Neuronal stem cell (in vitro differentiated cells): ENCODE data around the gene CD33. TPM values are rescaled to one million over a fixed set of nuclear protein-coding genes. Genes with fewer than 3 reads are reported as not detected.
A peak's percentile ranks its signal among the peaks of the same experiment; 100 is the strongest.
"Not testable (repeated sequence)": the region's sequence is repeated elsewhere in the genome, so short reads cannot be mapped to it uniquely, and the experiment has no call there.

Experiments used
- DNase-seq: peaks from one replicate; pipeline ENCODE4 v3.0.0-alpha.2; 2013; ENCODE audit warnings: low spot score
- H2AFZ ChIP-seq: one replicate; pipeline ENCODE4 v1.6.1; 2013; ENCODE audit warnings: mild to moderate bottlenecking, low read length, inconsistent platforms
- H2AK5ac ChIP-seq: 2 replicates; pipeline ENCODE4 v1.6.1; 2013; ENCODE audit warnings: low read depth, mild to moderate bottlenecking, inconsistent platforms, low read length, moderate library complexity, mixed read lengths
- H2BK120ac ChIP-seq: 2 replicates; pipeline ENCODE4 v1.6.1; 2013; ENCODE audit warnings: low read depth, mild to moderate bottlenecking, inconsistent platforms, low read length, moderate library complexity, mixed read lengths
- H2BK12ac ChIP-seq: one replicate; pipeline ENCODE4 v1.6.1; 2013; ENCODE audit warnings: low read length, inconsistent platforms
- H2BK15ac ChIP-seq: 2 replicates; pipeline ENCODE4 v1.6.1; 2013; ENCODE audit warnings: mild to moderate bottlenecking, low read length, inconsistent platforms, mixed read lengths
- H2BK5ac ChIP-seq: one replicate; pipeline ENCODE4 v1.6.1; 2013; ENCODE audit warnings: inconsistent platforms, mild to moderate bottlenecking, low read length, moderate library complexity
- H3K14ac ChIP-seq: one replicate; pipeline ENCODE4 v1.6.1; 2013; ENCODE audit warnings: low read length, inconsistent platforms
- H3K18ac ChIP-seq: 2 replicates; pipeline ENCODE4 v1.6.1; 2013; ENCODE audit warnings: low read length, inconsistent platforms
- H3K23ac ChIP-seq: 2 replicates; pipeline ENCODE4 v1.6.1; 2013; ENCODE audit warnings: low read depth, mild to moderate bottlenecking, mixed read lengths, low read length, inconsistent platforms; ENCODE audit not compliant: poor library complexity
- H3K27ac ChIP-seq: replicated peaks from 3 replicates; pipeline ENCODE4 v1.5.1; 2013; ENCODE audit warnings: low read length, inconsistent platforms
- H3K27me3 ChIP-seq, 3 experiments: 2 replicates each; pipeline ENCODE4 v1.6.1; 2013; ENCODE audit warnings: low read length in 3 of 3, mild to moderate bottlenecking in 2 of 3, inconsistent platforms in 1 of 3, low read depth in 1 of 3, mixed read lengths in 1 of 3, moderate library complexity in 1 of 3; ENCODE audit not compliant: control insufficient read depth in 3 of 3, insufficient read depth in 3 of 3
- H3K36me3 ChIP-seq, 2 donors: replicated peaks in 1 of 2; 2 replicates each; pipeline ENCODE4 v1.6.1; 2013; ENCODE audit warnings: low read length in 2 of 2; ENCODE audit not compliant: control insufficient read depth in 2 of 2, insufficient read depth in 2 of 2
- H3K4ac ChIP-seq: 2 replicates; pipeline ENCODE4 v1.6.1; 2013; ENCODE audit warnings: inconsistent platforms, mild to moderate bottlenecking, low read length, moderate library complexity
- H3K4me1 ChIP-seq, 2 donors: 1 replicate in 1 of 2; 2 replicates in 1 of 2; pipeline ENCODE4 v1.6.1; 2013; ENCODE audit warnings: low read length in 2 of 2, low read depth in 1 of 2; ENCODE audit not compliant: control insufficient read depth in 2 of 2, insufficient read depth in 1 of 2
- H3K4me2 ChIP-seq: one replicate; pipeline ENCODE4 v1.6.1; 2013; ENCODE audit warnings: mild to moderate bottlenecking, low read length, inconsistent platforms; ENCODE audit not compliant: insufficient read depth, poor library complexity, severe bottlenecking
- H3K4me3 ChIP-seq, 2 donors: 2 replicates each; pipeline ENCODE4 v1.5.1; 2013; ENCODE audit warnings: low read length in 2 of 2, mild to moderate bottlenecking in 2 of 2, inconsistent platforms in 1 of 2, moderate library complexity in 1 of 2
- H3K79me1 ChIP-seq: one replicate; pipeline ENCODE4 v1.6.1; 2013; ENCODE audit warnings: low read depth, mild to moderate bottlenecking, inconsistent platforms, low read length, moderate library complexity
- H3K9ac ChIP-seq: one replicate; pipeline ENCODE4 v1.6.1; 2013; ENCODE audit warnings: mild to moderate bottlenecking, low read depth, low read length, inconsistent platforms; ENCODE audit not compliant: poor library complexity
- H3K9me3 ChIP-seq, 2 donors: replicated peaks in 1 of 2; 2 replicates each; pipeline versions ENCODE3 to v1.6.1; 2013; ENCODE audit warnings: low read length in 2 of 2, mild to moderate bottlenecking in 2 of 2, inconsistent platforms in 1 of 2, low read depth in 1 of 2, mixed read lengths in 1 of 2, moderate library complexity in 1 of 2; ENCODE audit not compliant: control insufficient read depth in 2 of 2, insufficient read depth in 1 of 2
- H4K8ac ChIP-seq: one replicate; pipeline ENCODE4 v1.6.1; 2013; ENCODE audit warnings: low read depth, mild to moderate bottlenecking, inconsistent platforms, low read length, moderate library complexity
- H4K91ac ChIP-seq: one replicate; pipeline ENCODE4 v1.6.1; 2013; ENCODE audit warnings: low read length, low read depth, mild to moderate bottlenecking, inconsistent platforms; ENCODE audit not compliant: poor library complexity
- WGBS, 2 donors: extraction: QIAGEN DNeasy Blood & Tissue Kit; methylation state at CpG; one replicate each; pipeline ENCODE4 v1.1.7; 2013; ENCODE audit warnings: missing lambda C conversion rate in 2 of 2, mixed read lengths in 1 of 2; ENCODE audit not compliant: insufficient read length in 2 of 2, insufficient replicate concordance in 1 of 2; ENCODE audit errors: extremely low coverage in 2 of 2; 5-methylcytosine and 5-hydroxymethylcytosine counted together
- polyA plus RNA-seq, 2 experiments: library from polyadenylated mRNA; stranded (reverse); fragments of 200-250 nt; gene quantifications; one replicate each; pipeline ENCODE4 v1.2.3, GENCODE V29; 2013

CD33 gene
- not detected for polyA plus RNA-seq (2013, experiment 1 of 2)
- polyA plus RNA-seq (2013, experiment 2 of 2) = not detected

GRCh38 chr19:51224898-51225393 lies at the start of gene CD33:
TSS of gene CD33 (plus strand) at chr19:51225080. CDS start at chr19:51225119, 39 bp downstream.
- not testable (repeated sequence) for H3K4me1 ChIP-seq, H3K9me3 ChIP-seq, H3K4me2 ChIP-seq, H3K27me3 ChIP-seq, H2BK5ac ChIP-seq, H3K27ac ChIP-seq, H4K91ac ChIP-seq, H2AK5ac ChIP-seq, H3K4ac ChIP-seq, H2BK15ac ChIP-seq, H2BK12ac ChIP-seq, H3K79me1 ChIP-seq, H3K9ac ChIP-seq, H3K36me3 ChIP-seq, H3K4me3 ChIP-seq, DNase-seq, H2BK120ac ChIP-seq
- no CpG with 5 or more reads among the region's 11 CpGs for WGBS, 2 donors
- H2AFZ ChIP-seq = peak within 1 kb of the TSS; percentile 54
- peak within 1 kb of the TSS; percentile 67 for H3K23ac ChIP-seq
- peak within 1 kb of the TSS; percentile 51 for H3K18ac ChIP-seq
- H3K14ac ChIP-seq = peak within 1 kb of the TSS; percentile 27
- peak within 1 kb of the TSS; percentile 65 for H4K8ac ChIP-seq

- Histone ChIP-seq H3K27ac (no peak overlapping the region), H3K4me2 (no peak overlapping the region), H4K8ac (no peak overlapping the region), H3K36me3 (no peaks in the 10 kb centered on the region), H3K4me3 (no peak overlapping the region), H2AFZ (no peak overlapping the region), H2AK5ac (no peak overlapping the region), H2BK12ac (no peak overlapping the region), H2BK5ac (no peak overlapping the region), H3K14ac (no peak overlapping the region), H3K9me3 (peaks cover 0 to 7% of the 10 kb centered on the region in 2 donors), H3K4me1 (no peaks in the 10 kb centered on the region), H4K91ac (no peak overlapping the region), H3K79me1 (no peaks in the 10 kb centered on the region), H3K27me3 (peaks cover 0 to 42% (median 7%) of the 10 kb centered on the region in 3 experiments), H3K9ac (no peak overlapping the region), H2BK15ac (no peak overlapping the region), H3K18ac (no peak overlapping the region), H3K4ac (no peak overlapping the region), H3K23ac (no peak overlapping the region), H2BK120ac (no peak overlapping the region)
- WGBS, 2 donors = no CpG with 5 or more reads among the region's 1 CpG
- DNase-seq = no peak
Observed at GRCh38 chr19:51179256-51179655, 45.6 kb upstream of the CD33 start.

- Histone ChIP-seq H3K27ac (no peak overlapping the region), H3K4me3 (no peak overlapping the region), H3K36me3 (no peaks in the 10 kb centered on the region), H2BK120ac (no peak overlapping the region), H2AK5ac (peak overlapping the region; percentile 56), H2BK15ac (peak overlapping the region; percentile 17), H3K27me3 (peaks cover 0 to 50% (median 7%) of the 10 kb centered on the region in 3 experiments), H4K91ac (no peak overlapping the region), H3K23ac (peak overlapping the region; percentile 89), H2BK12ac (no peak overlapping the region), H3K4ac (no peak overlapping the region), H3K4me1 (no peaks in the 10 kb centered on the region), H3K18ac (peak overlapping the region; percentile 64), H2AFZ (peak overlapping the region; percentile 61), H3K14ac (peak overlapping the region; percentile 90), H3K9me3 (peaks cover 0 to 7% of the 10 kb centered on the region in 2 donors), H4K8ac (peak overlapping the region; percentile 82), H2BK5ac (no peak overlapping the region), H3K79me1 (peaks cover 2% of the 10 kb centered on the region), H3K9ac (peak overlapping the region; percentile 40), H3K4me2 (no peak overlapping the region)
- WGBS, 2 donors = no CpG with 5 or more reads among the region's 39 CpGs
- DNase-seq = no peak
Observed at GRCh38 chr19:51181377-51181912, 43.4 kb upstream of the CD33 start.

GRCh38 chr19:51181913-51182419 lies 42.9 kb upstream of the CD33 start:
- Histone ChIP-seq H2BK120ac (no peak overlapping the region), H3K27me3 (peaks cover 0 to 50% (median 7%) of the 10 kb centered on the region in 3 experiments), H4K91ac (no peak overlapping the region), H3K23ac (peak overlapping the region; percentile 89), H3K4me3 (no peak overlapping the region), H3K4me2 (peak overlapping the region; percentile 11), H2AK5ac (no peak overlapping the region), H3K79me1 (peaks cover 2% of the 10 kb centered on the region), H2BK12ac (no peak overlapping the region), H2AFZ (peak overlapping the region; percentile 61), H3K4ac (no peak overlapping the region), H3K27ac (no peak overlapping the region), H2BK5ac (no peak overlapping the region), H3K18ac (peak overlapping the region; percentile 64), H3K4me1 (no peaks in the 10 kb centered on the region), H3K14ac (no peak overlapping the region), H3K36me3 (no peaks in the 10 kb centered on the region), H3K9me3 (peaks cover 0 to 7% of the 10 kb centered on the region in 2 donors), H4K8ac (no peak overlapping the region), H3K9ac (no peak overlapping the region), H2BK15ac (no peak overlapping the region)
- WGBS, 2 donors = no CpG with 5 or more reads among the region's 31 CpGs
- DNase-seq = no peak
